GM23338 (cell line): ENCODE measurements around the gene PKIB. TPM values are rescaled to one million over a fixed set of nuclear protein-coding genes. Genes with fewer than 3 reads are reported as not detected.

ENCODE experiments used
- ATAC-seq: fragments of 200-7000 bp; cut with Tn5 transposase; 3 replicates; pipeline ENCODE4 v1.9.1; 2020
- DNase-seq: peaks from one replicate; pipeline ENCODE4 v3.0.0-alpha.2; 2015; ENCODE audit warnings: low spot score
- H2AFZ ChIP-seq: fragments of 200-600 bp; sonication (generic); 2 replicates; pipeline ENCODE4 v1.8.0; 2016; ENCODE audit warnings: antibody characterized with exemption, mild to moderate bottlenecking, moderate library complexity
- H3F3A ChIP-seq: fragments of 200-600 bp; sonication (generic); replicated peaks from 2 replicates; pipeline ENCODE4 v1.8.0; 2017; ENCODE audit warnings: antibody characterized with exemption, mixed run types, low read depth
- H3K27ac ChIP-seq: fragments of 200-600 bp; sonication (generic); 2 replicates; pipeline ENCODE4 v1.6.1; 2016; ENCODE audit warnings: low read depth
- H3K27me3 ChIP-seq: fragments of 200-600 bp; sonication (generic); 2 replicates; pipeline ENCODE4 v1.8.0; 2016; ENCODE audit warnings: mild to moderate bottlenecking, mixed run types, moderate library complexity; ENCODE audit not compliant: insufficient read depth
- H3K36me3 ChIP-seq: fragments of 200-600 bp; sonication (generic); 2 replicates; pipeline ENCODE4 v1.8.0; 2016; ENCODE audit warnings: mild to moderate bottlenecking; ENCODE audit not compliant: insufficient read depth
- H3K4me1 ChIP-seq: fragments of 200-600 bp; sonication (generic); 2 replicates; pipeline ENCODE4 v1.8.0; 2016; ENCODE audit warnings: mild to moderate bottlenecking, moderate library complexity; ENCODE audit not compliant: insufficient read depth
- H3K4me2 ChIP-seq: fragments of 200-600 bp; sonication (generic); 2 replicates; pipeline ENCODE4 v1.7.1; 2017; ENCODE audit warnings: mixed run types
- H3K4me3 ChIP-seq: fragments of 200-600 bp; sonication (generic); 2 replicates; pipeline ENCODE4 v1.6.1; 2016; ENCODE audit warnings: mixed run types
- H3K79me2 ChIP-seq: fragments of 200-600 bp; sonication (generic); replicated peaks from 2 replicates; pipeline ENCODE4 v1.8.0; 2017; ENCODE audit warnings: mild to moderate bottlenecking; ENCODE audit not compliant: insufficient read depth
- H3K9me2 ChIP-seq: fragments of 200-600 bp; sonication (generic); 2 replicates; pipeline ENCODE4 v1.8.0; 2017; ENCODE audit not compliant: insufficient read depth
- H4K20me1 ChIP-seq: fragments of 200-600 bp; sonication (generic); replicated peaks from 2 replicates; pipeline ENCODE4 v1.8.0; 2017; ENCODE audit warnings: mild to moderate bottlenecking; ENCODE audit not compliant: insufficient read depth
- H3K27ac Mint-ChIP-seq: 2 replicates; pipeline ENCODE4 v1.8.0; 2020; ENCODE audit warnings: inconsistent platforms, mild to moderate bottlenecking, moderate library complexity, mixed read lengths
- H3K27me3 Mint-ChIP-seq: 3 replicates; pipeline ENCODE4 v1.8.0; 2022; ENCODE audit warnings: low read depth, mild to moderate bottlenecking, moderate library complexity, mixed read lengths, inconsistent platforms; ENCODE audit not compliant: insufficient read depth, poor library complexity
- H3K36me3 Mint-ChIP-seq: 3 replicates; pipeline ENCODE4 v1.8.0; 2021; ENCODE audit warnings: low read depth, mild to moderate bottlenecking, inconsistent platforms, moderate library complexity, mixed read lengths
- H3K4me1 Mint-ChIP-seq: 3 replicates; pipeline ENCODE4 v1.8.0; 2020; ENCODE audit warnings: mild to moderate bottlenecking, inconsistent platforms, mixed read lengths
- H3K4me3 Mint-ChIP-seq: 3 replicates; pipeline ENCODE4 v1.8.0; 2021; ENCODE audit warnings: moderate library complexity, mild to moderate bottlenecking, inconsistent platforms, mixed read lengths
- H3K9me3 Mint-ChIP-seq: 3 replicates; pipeline ENCODE4 v1.8.0; 2020; ENCODE audit warnings: moderate library complexity, mild to moderate bottlenecking, inconsistent platforms, mixed read lengths
- CREB1 ChIP-seq: fragments of 250-450 bp; sonication (Bioruptor Pico); IDR thresholded peaks from 2 replicates; pipeline ENCODE4 v1.5.0; 2020; ENCODE audit warnings: low read depth, mild to moderate bottlenecking, moderate library complexity
- CTCF ChIP-seq, 2 experiments: fragments of 200-600 bp in 1 of 2; sonication (generic) in 1 of 2; conservative IDR thresholded peaks; 2 replicates each; pipeline versions ENCODE4 v1.5.1 to v1.6.1; 2016 to 2017; ENCODE audit warnings: antibody characterized with exemption in 2 of 2, low read depth in 2 of 2, mild to moderate bottlenecking in 2 of 2, moderate library complexity in 1 of 2
- ETS1 ChIP-seq: IDR thresholded peaks from 2 replicates; pipeline ENCODE4 v1.6.1; 2016; ENCODE audit warnings: antibody characterized with exemption
- EZH2 ChIP-seq: fragments of 200-600 bp; sonication (generic); IDR thresholded peaks from one replicate; pipeline ENCODE4 v1.8.0; 2017; ENCODE audit warnings: antibody characterized with exemption, mild to moderate bottlenecking, low read depth; ENCODE audit not compliant: unreplicated experiment
- EZH2phosphoT487 ChIP-seq: fragments of 200-600 bp; sonication (generic); IDR thresholded peaks from one replicate; pipeline ENCODE4 v1.8.1; 2018; ENCODE audit warnings: antibody characterized with exemption; ENCODE audit not compliant: unreplicated experiment
- JUNB ChIP-seq: IDR thresholded peaks from one replicate; pipeline ENCODE4 v1.6.1; 2016; ENCODE audit warnings: antibody characterized with exemption; ENCODE audit not compliant: unreplicated experiment
- NANOG ChIP-seq: IDR thresholded peaks from 2 replicates; pipeline ENCODE4 v1.6.1; 2016; ENCODE audit warnings: antibody characterized with exemption, borderline replicate concordance
- POLR2AphosphoS5 ChIP-seq: IDR thresholded peaks from 2 replicates; pipeline ENCODE4 v1.6.1; 2016; ENCODE audit warnings: antibody characterized with exemption, low read depth
- STAT1 ChIP-seq: IDR thresholded peaks from one replicate; pipeline ENCODE4 v1.6.1; 2016; ENCODE audit warnings: antibody characterized with exemption; ENCODE audit not compliant: unreplicated experiment
- ZNF114 ChIP-seq: fragments of 250-450 bp; sonication (Bioruptor Pico); IDR thresholded peaks from 2 replicates; pipeline ENCODE4 v1.5.0; 2020; ENCODE audit warnings: mild to moderate bottlenecking, moderate library complexity
- ZNF331 ChIP-seq: fragments of 250-450 bp; sonication (Bioruptor Pico); IDR thresholded peaks from 2 replicates; pipeline ENCODE4 v1.5.0; 2020; ENCODE audit warnings: low read depth, mild to moderate bottlenecking, moderate library complexity
- ZNF462 ChIP-seq: fragments of 250-450 bp; sonication (Bioruptor Pico); IDR thresholded peaks from 2 replicates; pipeline ENCODE4 v1.5.0; 2020; ENCODE audit warnings: mild to moderate bottlenecking, moderate library complexity
- polyA plus RNA-seq: library from polyadenylated mRNA; unstranded; fragments of >200 nt; fragmentation: Nextera tagmentation; extraction: Ambion mirVana; gene quantifications from 2 replicates; pipeline ENCODE4 v1.2.1, GENCODE V29; 2016
- total RNA-seq: library from RNA; depleted of rRNA; stranded (reverse); fragments of >200 nt; shearing (Covaris generic); gene quantifications from 2 replicates; pipeline ENCODE4 v1.2.3, GENCODE V29; 2014
- TF ChIP-seq, protein P1 (sequence below): IDR thresholded peaks from one replicate; pipeline ENCODE4 v1.6.1; 2018; ENCODE audit warnings: antibody characterized with exemption; ENCODE audit not compliant: unreplicated experiment

Gene PKIB
- total and polyA plus RNA-seq, 2 experiments from 2014 or later, result 125 to 170 TPM

DNA sequence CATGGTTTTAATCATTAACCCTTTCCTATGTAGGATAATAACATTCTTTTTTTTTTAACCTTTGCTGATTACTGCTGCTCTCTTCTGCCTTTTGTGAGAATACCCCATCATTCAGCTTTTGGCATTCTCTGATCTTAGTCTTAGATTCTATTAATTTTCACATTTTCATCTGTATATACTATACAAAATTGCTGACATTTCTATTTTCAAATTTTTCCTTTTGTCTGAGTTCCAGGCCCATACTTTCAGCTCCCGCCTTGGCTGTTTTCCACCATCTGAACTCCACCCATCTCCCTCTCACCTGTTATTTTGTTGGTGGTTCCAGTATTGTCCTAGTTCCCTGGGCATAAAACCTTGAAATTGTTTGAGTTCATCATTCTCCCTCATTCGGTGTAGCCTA is 59.2 kb downstream of the PKIB start:
- Mint-ChIP-seq H3K27ac (no peak overlapping the region), H3K36me3 (peaks cover 19% of the 10 kb centered on the region), H3K4me3 (no peak overlapping the region), H3K4me1 (peaks cover 4% of the 10 kb centered on the region; the same call in 1 of the 3 replicates), H3K9me3 (no peaks in the 10 kb centered on the region; the same call in 2 of the 3 replicates), H3K27me3 (no peaks in the 10 kb centered on the region)
- H3K4me3 ChIP-seq, result no peak overlapping the region
- peaks cover 5% of the 10 kb centered on the region; the same call in 1 of the 2 replicates for H3K4me1 ChIP-seq
- H3K79me2 ChIP-seq, result no peaks in the 10 kb centered on the region
- DNase-seq (no peak), ATAC-seq (no peak)
- no peak overlapping the region for H3K27ac ChIP-seq
- H4K20me1 ChIP-seq, result 0 out of 2 replicates have a peak, but pooled peaks cover 3% of the 10 kb centered on the region
- no peaks in the 10 kb centered on the region; the same call in 1 of the 2 replicates for H3K36me3 ChIP-seq
- TF ChIP-seq ZNF331 (no peak), ETS1 (no peak), ZNF462 (CRISPR knock-in tag) (no peak), CTCF (conservative IDR thresholded peaks at IDR 0.05; ENCODE audit: low read depth in 2 of 2) (no peak), CREB1 (CRISPR knock-in tag) (no peak), JUNB (no peak), ZNF114 (CRISPR knock-in tag) (no peak), POLR2AphosphoS5 (no peak), EZH2 (no peak), EZH2phosphoT487 (no peak), NANOG (no peak), STAT1 (no peak)
- TF ChIP-seq, protein P1, sequence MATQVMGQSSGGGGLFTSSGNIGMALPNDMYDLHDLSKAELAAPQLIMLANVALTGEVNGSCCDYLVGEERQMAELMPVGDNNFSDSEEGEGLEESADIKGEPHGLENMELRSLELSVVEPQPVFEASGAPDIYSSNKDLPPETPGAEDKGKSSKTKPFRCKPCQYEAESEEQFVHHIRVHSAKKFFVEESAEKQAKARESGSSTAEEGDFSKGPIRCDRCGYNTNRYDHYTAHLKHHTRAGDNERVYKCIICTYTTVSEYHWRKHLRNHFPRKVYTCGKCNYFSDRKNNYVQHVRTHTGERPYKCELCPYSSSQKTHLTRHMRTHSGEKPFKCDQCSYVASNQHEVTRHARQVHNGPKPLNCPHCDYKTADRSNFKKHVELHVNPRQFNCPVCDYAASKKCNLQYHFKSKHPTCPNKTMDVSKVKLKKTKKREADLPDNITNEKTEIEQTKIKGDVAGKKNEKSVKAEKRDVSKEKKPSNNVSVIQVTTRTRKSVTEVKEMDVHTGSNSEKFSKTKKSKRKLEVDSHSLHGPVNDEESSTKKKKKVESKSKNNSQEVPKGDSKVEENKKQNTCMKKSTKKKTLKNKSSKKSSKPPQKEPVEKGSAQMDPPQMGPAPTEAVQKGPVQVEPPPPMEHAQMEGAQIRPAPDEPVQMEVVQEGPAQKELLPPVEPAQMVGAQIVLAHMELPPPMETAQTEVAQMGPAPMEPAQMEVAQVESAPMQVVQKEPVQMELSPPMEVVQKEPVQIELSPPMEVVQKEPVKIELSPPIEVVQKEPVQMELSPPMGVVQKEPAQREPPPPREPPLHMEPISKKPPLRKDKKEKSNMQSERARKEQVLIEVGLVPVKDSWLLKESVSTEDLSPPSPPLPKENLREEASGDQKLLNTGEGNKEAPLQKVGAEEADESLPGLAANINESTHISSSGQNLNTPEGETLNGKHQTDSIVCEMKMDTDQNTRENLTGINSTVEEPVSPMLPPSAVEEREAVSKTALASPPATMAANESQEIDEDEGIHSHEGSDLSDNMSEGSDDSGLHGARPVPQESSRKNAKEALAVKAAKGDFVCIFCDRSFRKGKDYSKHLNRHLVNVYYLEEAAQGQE, result no peak
- no peaks in the 10 kb centered on the region for H3K27me3 ChIP-seq
- peaks cover 8% of the 10 kb centered on the region; the same call in 1 of the 2 replicates for H3K9me2 ChIP-seq
- no peak overlapping the region for H3K4me2 ChIP-seq
- H3F3A ChIP-seq, result no peaks in the 10 kb centered on the region
- H2AFZ ChIP-seq, result no peak overlapping the region
